KMS-11 (cell line): ENCODE results near the gene KMT2E.
A peak's percentile ranks its signal among the peaks of the same experiment; 100 is the strongest.

Experiments used
- H2AFZ ChIP-seq: fragments of 200-600 bp; sonication (generic); 2 replicates; pipeline ENCODE4 v1.6.1; 2016; ENCODE audit warnings: antibody characterized with exemption, mixed run types, low read depth
- H3K27ac ChIP-seq: fragments of 200-600 bp; sonication (generic); 2 replicates; pipeline ENCODE4 v1.6.1; 2016; ENCODE audit warnings: mild to moderate bottlenecking, mixed run types
- H3K27me3 ChIP-seq: fragments of 200-600 bp; sonication (generic); 2 replicates; pipeline ENCODE4 v1.6.1; 2017; ENCODE audit warnings: mild to moderate bottlenecking, low read depth, mixed run types, moderate library complexity; ENCODE audit not compliant: insufficient read depth
- H3K36me3 ChIP-seq: fragments of 200-600 bp; sonication (generic); 2 replicates; pipeline ENCODE4 v1.6.1; 2017; ENCODE audit warnings: mild to moderate bottlenecking, mixed run types; ENCODE audit not compliant: insufficient read depth
- H3K4me1 ChIP-seq: fragments of 200-600 bp; sonication (generic); 2 replicates; pipeline ENCODE4 v1.6.1; 2016; ENCODE audit warnings: mild to moderate bottlenecking, low read depth, mixed run types; ENCODE audit not compliant: poor library complexity, severe bottlenecking
- H3K4me2 ChIP-seq: fragments of 200-600 bp; sonication (generic); 2 replicates; pipeline ENCODE4 v1.7.0; 2016; ENCODE audit warnings: mild to moderate bottlenecking, mixed run types
- H3K4me3 ChIP-seq: fragments of 200-600 bp; sonication (generic); IDR thresholded peaks from 2 replicates; pipeline ENCODE4 v1.6.1; 2017; ENCODE audit warnings: low read depth, low read length, mixed read lengths; ENCODE audit not compliant: insufficient read depth
- H3K79me2 ChIP-seq: fragments of 200-600 bp; sonication (generic); 2 replicates; pipeline ENCODE4 v1.6.1; 2016; ENCODE audit warnings: low read depth, mixed run types; ENCODE audit not compliant: insufficient read depth
- H3K9ac ChIP-seq: fragments of 200-600 bp; sonication (generic); 2 replicates; pipeline ENCODE4 v1.6.1; 2016; ENCODE audit warnings: mild to moderate bottlenecking, mixed run types
- H4K20me1 ChIP-seq: fragments of 200-600 bp; sonication (generic); 2 replicates; pipeline ENCODE4 v1.6.1; 2016; ENCODE audit warnings: mild to moderate bottlenecking, mixed run types; ENCODE audit not compliant: insufficient read depth
- TF ChIP-seq, protein P1 (sequence below): fragments of 200-600 bp; sonication (generic); conservative IDR thresholded peaks from 2 replicates; pipeline ENCODE4 v1.6.1; 2017; ENCODE audit warnings: low read depth, mild to moderate bottlenecking, antibody characterized with exemption, low read length, moderate library complexity, mixed read lengths

KMT2E gene

DNA sequence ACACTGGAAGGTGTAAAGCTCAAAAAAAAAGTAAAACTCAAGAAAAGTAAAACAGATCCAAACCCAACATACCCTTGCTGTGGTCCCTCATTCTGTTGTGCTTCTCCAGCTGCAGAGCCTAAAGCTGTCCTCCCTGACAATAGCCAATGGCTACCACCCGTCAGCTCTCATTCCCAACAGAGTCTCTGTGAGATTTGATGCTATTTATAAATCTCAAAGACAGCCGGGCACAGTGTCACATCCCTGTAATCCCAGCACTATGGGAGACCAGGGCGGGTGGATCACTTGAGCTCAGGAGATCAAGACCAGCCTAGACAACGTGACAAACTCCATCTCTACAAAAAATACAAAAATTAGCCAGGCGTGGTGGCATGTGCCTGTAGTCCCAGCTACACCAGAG is 116.0 kb downstream of the KMT2E start:
- H3K36me3 ChIP-seq: peaks cover 5% of the 10 kb centered on the region; the same call in 1 of the 2 replicates
- no peak overlapping the region for H2AFZ ChIP-seq
- H4K20me1 ChIP-seq: no peaks in the 10 kb centered on the region
- H3K4me1 ChIP-seq: peaks cover 97% of the 10 kb centered on the region
- TF ChIP-seq, protein P1, sequence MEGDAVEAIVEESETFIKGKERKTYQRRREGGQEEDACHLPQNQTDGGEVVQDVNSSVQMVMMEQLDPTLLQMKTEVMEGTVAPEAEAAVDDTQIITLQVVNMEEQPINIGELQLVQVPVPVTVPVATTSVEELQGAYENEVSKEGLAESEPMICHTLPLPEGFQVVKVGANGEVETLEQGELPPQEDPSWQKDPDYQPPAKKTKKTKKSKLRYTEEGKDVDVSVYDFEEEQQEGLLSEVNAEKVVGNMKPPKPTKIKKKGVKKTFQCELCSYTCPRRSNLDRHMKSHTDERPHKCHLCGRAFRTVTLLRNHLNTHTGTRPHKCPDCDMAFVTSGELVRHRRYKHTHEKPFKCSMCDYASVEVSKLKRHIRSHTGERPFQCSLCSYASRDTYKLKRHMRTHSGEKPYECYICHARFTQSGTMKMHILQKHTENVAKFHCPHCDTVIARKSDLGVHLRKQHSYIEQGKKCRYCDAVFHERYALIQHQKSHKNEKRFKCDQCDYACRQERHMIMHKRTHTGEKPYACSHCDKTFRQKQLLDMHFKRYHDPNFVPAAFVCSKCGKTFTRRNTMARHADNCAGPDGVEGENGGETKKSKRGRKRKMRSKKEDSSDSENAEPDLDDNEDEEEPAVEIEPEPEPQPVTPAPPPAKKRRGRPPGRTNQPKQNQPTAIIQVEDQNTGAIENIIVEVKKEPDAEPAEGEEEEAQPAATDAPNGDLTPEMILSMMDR: no peak
- no peaks in the 10 kb centered on the region for H3K27me3 ChIP-seq
- H3K4me3 ChIP-seq: no peak overlapping the region
- no peak overlapping the region for H3K9ac ChIP-seq
- H3K79me2 ChIP-seq: peaks cover 62% of the 10 kb centered on the region
- H3K4me2 ChIP-seq: peak overlapping the region; percentile 86
- peak overlapping the region; percentile 92 for H3K27ac ChIP-seq

DNA sequence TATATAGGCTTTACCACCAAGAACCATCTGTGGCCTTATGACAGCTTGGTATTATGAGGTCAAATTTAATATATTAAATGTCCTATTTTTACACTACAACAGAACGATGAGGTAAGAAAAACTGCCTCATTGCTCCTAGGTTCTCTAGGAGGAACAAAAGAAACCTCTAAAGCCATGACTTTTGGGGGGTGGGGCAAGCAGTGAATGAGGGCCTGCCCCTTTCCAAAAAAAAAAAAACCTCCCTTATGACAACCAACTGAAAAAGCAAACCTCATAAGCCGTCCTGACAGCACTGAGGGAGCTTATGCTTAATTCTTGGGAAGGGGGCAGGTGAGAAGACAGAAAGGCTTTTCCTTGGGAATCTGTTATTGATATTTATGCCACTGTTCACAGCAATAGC is 116.6 kb downstream of the KMT2E start:
- TF ChIP-seq, protein P1: no peak
- Histone ChIP-seq H4K20me1 (no peaks in the 10 kb centered on the region), H3K4me3 (no peak overlapping the region), H3K27ac (peak overlapping the region; percentile 92), H3K4me1 (peaks cover 97% of the 10 kb centered on the region), H3K4me2 (peak overlapping the region; percentile 86), H3K27me3 (no peaks in the 10 kb centered on the region), H2AFZ (no peak overlapping the region), H3K36me3 (peaks cover under 1% of the 10 kb centered on the region; the same call in 1 of the 2 replicates), H3K9ac (no peak overlapping the region), H3K79me2 (peaks cover 62% of the 10 kb centered on the region)

DNA sequence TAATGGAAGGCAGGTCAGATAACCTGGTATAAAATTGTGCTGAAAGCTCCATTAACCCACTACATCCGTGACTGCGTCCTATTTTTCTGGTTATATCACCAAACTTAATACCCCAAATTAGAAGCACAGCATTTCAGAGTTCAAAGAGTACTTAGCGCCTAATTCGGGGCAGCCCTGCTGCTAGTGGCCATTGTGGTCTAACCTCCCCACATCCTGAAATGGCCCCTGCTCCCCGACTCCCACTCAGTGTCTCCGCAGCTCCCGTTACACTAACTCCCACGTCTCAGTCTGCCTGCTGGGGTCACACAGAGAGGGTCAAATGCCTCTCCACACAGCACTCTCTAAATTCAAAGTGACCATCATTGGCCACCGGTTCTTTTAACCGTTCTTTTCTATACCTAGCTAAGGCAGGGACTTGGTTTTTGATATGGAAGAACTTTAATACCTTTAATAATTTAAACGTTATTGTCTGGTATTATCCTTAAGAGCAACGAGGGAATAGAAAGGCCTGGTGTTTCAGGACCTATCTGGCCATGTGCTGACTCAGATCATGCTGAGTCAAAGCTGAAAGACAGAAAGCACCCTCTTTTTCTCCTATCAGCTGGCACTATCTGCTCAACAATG is 117.1 kb downstream of the KMT2E start:
- Histone ChIP-seq H3K27me3 (no peaks in the 10 kb centered on the region), H3K4me3 (no peak overlapping the region), H3K4me2 (peak overlapping the region; percentile 86), H3K9ac (no peak overlapping the region), H4K20me1 (no peaks in the 10 kb centered on the region), H3K4me1 (peaks cover 96% of the 10 kb centered on the region), H3K36me3 (no peaks in the 10 kb centered on the region; the same call in 1 of the 2 replicates), H2AFZ (no peak overlapping the region), H3K79me2 (peaks cover 62% of the 10 kb centered on the region), H3K27ac (peak overlapping the region; percentile 92)
- TF ChIP-seq, protein P1: no peak

DNA sequence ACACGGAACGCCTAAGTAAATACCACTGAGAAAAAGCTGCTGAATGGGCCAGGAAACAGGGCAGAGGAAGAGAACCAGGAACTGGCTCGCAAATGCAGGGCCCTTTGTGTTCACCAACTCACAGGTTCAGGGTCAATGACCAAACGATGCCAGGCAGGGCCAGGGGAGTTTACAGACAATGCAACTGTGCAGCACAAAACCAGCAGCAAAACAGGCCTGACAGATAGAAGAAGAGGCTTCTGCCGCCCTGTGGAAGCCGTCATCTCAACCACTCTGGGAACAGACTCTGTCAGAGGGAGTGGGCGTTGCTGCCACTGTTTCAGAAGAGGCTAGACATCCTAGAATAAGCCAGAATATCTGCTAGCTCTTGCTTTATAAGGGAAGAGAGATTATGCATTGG is 117.9 kb downstream of the KMT2E start:
- H3K4me1 ChIP-seq: peaks cover 91% of the 10 kb centered on the region
- no peaks in the 10 kb centered on the region; the same call in 1 of the 2 replicates for H3K36me3 ChIP-seq
- peak overlapping the region; percentile 92 for H3K27ac ChIP-seq
- peaks cover 58% of the 10 kb centered on the region for H3K79me2 ChIP-seq
- H4K20me1 ChIP-seq: no peaks in the 10 kb centered on the region
- TF ChIP-seq, protein P1: no peak
- H3K9ac ChIP-seq: no peak overlapping the region
- peak overlapping the region; percentile 86 for H3K4me2 ChIP-seq
- H3K4me3 ChIP-seq: no peak overlapping the region
- no peak overlapping the region for H2AFZ ChIP-seq
- H3K27me3 ChIP-seq: no peaks in the 10 kb centered on the region
